GM23248 (cell line): ENCODE results near the gene FIS1.
"Not testable (repeated sequence)": the region's sequence is repeated elsewhere in the genome, so short reads cannot be mapped to it uniquely, and the experiment has no call there.

ENCODE experiments used
- EZH2 ChIP-seq: fragments of 200-600 bp; sonication (generic); IDR thresholded peaks from 2 replicates; pipeline ENCODE4 v1.6.1; 2018; ENCODE audit warnings: antibody characterized with exemption, mild to moderate bottlenecking; ENCODE audit not compliant: insufficient read depth, poor library complexity, severe bottlenecking
- EZH2phosphoT487 ChIP-seq: fragments of 200-600 bp; sonication (generic); IDR thresholded peaks from 2 replicates; pipeline ENCODE4 v1.6.1; 2018; ENCODE audit warnings: antibody characterized with exemption, moderate library complexity, mild to moderate bottlenecking, low read depth; ENCODE audit not compliant: insufficient read depth

DNA sequence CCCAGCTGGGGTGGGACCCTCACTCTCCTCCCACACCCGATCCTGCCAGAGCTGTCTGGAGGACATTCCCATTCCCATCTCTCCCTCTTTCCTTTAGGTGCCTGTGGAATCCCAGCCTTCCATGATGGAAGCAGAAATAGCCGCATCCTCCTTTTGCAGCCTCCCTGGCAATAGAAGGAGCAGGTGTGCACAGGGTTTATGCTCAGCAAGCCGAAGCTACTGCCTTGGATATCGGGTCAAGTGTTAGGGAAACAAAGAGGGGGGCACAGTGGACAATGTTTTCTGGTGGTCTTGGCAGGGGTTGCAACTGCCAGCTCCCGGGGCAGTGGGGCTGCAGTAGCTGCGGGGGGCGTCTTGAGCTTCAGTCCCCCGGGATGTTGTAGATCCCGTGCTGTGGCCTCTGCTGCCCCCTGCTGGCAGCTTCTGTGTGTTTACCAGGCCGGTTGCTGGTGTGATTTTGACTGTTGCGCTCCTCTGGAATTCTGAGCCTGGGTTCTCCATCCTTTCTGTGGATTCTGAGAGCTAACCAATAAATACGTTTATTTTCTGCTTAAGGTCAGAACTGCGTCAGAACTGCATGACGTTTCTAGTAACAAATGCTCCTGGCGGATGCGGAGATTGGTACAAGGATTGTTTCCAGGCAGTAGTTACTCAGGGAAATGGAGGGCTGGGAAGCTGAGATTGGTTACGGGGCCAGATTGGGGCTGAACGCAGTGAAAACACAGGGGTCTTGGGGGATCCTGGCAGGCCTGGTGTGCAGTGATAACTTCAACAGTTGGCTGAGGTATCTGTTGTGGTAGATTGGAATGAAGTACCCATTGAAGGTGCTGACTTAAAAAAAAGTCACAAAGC is 45.5 kb upstream of the FIS1 start:
- TF ChIP-seq EZH2, EZH2phosphoT487: not testable (repeated sequence)
